HL-60/S4 (cell line): ENCODE data around the gene RUNX1.
"Not testable (repeated sequence)": the region's sequence is repeated elsewhere in the genome, so short reads cannot be mapped to it uniquely, and the experiment has no call there.

Experiments
- in situ Hi-C: fragments of 300-500 bp; cut with MboI; formaldehyde crosslinking; loops from 2 replicates; pipeline ENCODE4 v1.14.3; 2022; ENCODE audit warnings: low sequenced_read_pairs

RUNX1 gene

GRCh38 chr21:34818662-34819158 is 230.4 kb downstream of the RUNX1 start:
- in situ Hi-C loops, result no loop called here

DNA sequence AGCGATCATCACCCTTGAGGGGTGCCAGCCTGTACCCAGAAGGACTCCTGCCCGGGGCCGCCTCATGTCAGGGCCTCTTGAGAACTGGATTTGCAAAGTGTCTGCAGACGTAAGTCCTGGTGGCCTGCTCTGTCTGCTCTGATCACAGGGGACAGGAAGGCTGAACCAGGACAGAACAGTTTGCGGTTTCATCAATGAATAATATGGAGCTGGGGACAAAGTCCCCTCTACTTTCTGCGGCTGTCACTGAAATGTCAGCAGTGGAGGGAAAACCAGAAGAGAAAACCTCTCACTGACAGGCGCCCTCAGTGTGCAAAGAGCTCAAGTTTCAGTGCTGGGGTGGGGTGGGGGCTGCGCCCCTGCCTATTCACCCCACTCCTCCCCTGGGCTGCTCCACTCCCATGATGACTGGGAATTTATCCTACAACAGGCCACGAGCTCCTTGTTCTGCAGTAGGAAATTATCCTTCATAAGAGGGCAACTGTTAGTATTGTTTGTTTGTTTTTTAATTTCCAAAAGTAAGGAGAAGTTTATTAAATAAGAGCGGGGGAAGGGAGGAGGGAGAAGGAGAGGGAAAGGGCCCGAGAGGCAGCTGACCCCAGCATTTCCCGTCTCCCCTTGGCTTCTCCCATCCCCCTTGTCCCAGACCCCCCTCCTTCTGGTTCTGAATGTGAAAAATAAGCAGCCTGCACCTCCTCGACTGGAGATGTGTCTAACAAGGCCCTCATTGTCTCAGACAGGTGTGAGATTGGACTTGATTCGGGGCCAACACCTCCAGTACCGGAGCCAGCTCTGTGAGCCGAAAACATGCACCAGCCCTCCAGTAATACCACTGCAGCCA is 231.1 kb downstream of the RUNX1 start:
- in situ Hi-C loops, result no loop called here

- in situ Hi-C loops, result no loop called here
Measured at GRCh38 chr21:34815831-34816705, 233.0 kb downstream of the RUNX1 start.

GRCh38 chr21:34814529-34814951 is 234.6 kb downstream of the RUNX1 start:
- in situ Hi-C loops, result no loop called here

GRCh38 chr21:34813266-34813894 is 235.7 kb downstream of the RUNX1 start:
- in situ Hi-C loops, result no loop called here

- in situ Hi-C loops, result no loop called here
Measured at GRCh38 chr21:34812504-34813265, 236.4 kb downstream of the RUNX1 start.

DNA sequence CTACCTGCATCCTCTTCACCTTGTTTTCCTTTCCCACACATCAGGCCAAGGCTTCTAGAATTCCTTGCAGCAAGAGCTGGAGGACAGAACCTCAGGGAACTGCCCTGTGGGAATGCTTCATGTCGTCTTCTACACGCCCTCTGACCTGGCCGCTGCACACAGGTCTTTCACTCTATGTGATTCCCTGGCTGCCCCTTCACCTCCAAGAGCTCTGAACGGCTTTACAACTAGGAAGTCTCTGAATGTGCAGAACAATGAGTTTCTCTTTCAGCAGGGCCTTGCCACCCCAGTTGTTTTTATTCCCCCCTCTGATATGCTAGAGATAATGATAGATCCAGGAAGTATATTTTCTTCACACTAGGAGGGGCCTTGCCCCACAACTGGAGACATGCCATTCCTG is 237.7 kb downstream of the RUNX1 start:
- in situ Hi-C loops, result no loop called here

DNA sequence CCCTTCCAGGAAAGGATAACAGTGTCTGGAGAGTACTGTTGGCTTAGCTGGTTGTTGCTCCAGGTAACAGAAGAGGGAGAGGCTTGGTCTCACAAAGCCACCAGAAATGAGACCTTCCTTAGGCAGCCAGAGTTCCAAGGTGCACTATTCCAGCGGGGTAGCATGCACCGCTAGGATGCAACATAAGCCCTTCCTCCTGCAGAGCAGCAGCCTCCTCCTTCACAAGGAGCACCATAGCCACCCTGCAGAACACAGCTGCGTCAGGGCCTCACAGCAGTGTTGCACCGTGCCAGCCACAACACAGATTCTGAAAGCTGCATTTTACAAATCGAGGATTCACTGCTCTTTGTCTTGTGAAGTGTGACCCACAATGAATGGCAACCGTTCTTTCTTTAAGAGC is 238.3 kb downstream of the RUNX1 start:
- in situ Hi-C loops, result no loop called here

GRCh38 chr21:34809822-34810221 is 239.3 kb downstream of the RUNX1 start:
- in situ Hi-C loops, result no loop called here

DNA sequence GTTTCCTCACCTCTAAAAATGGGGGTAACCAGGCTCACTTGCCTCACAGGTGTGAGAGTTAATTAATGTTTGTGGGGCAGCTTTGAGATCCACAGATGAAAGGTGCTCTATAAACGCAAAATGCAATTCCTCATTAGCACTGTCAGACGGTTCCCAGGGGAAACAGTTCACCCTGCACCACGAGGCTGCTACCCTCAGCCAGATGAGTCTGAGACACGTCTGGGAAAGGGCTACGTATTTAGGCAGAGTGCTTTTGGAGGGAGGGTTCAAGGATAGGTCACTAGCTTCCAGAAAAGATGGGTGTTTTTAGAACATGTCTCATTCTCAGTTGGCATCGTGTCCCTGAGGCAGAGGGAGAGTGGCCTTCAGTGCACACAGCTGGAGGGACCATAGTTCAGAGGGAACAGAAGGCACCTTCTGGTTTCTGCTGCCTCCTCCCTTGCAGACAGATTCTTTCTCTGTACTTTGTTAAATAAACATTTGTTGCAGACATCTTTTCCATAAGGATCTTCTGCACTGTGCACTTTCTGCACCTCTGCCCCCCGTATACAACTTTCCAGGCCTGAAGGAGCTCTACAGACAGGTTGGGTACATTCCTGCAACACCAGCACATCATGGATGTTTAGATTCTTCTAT is 240.4 kb downstream of the RUNX1 start:
- in situ Hi-C loops, result no loop called here

DNA sequence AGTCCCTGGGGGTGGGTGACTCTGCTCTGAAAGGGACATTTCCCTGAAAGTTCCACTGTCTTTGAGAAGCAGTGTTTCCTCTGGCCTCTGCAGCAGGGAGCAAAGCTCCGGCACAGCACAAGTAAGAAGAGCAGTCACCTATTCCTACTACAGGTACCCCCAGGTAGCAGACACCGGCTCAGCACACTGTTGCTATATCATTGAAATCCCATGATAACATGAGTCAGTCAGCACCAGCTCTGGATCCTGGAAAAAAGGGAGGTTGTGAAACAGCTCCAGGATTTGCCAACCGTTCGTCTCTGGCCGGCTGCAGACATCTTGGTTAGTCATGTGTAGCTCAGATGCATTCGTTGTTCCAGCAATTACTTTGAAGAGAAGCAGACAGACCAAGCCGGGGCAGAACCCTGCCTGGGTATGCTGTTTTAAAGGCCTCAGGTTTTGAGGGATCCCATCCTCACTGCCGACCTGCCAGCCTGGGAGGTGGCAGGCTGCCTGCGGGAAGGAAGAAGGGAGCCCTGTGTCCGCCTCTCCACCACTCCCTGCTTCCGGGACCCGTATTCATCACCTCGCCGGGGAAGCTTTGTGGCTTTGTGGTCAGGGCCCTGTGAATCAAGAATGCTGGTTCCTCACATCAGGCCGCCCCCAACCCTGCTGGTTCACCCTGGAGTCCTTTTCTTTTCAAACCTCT is 241.1 kb downstream of the RUNX1 start:
- in situ Hi-C loops, result no loop called here

DNA sequence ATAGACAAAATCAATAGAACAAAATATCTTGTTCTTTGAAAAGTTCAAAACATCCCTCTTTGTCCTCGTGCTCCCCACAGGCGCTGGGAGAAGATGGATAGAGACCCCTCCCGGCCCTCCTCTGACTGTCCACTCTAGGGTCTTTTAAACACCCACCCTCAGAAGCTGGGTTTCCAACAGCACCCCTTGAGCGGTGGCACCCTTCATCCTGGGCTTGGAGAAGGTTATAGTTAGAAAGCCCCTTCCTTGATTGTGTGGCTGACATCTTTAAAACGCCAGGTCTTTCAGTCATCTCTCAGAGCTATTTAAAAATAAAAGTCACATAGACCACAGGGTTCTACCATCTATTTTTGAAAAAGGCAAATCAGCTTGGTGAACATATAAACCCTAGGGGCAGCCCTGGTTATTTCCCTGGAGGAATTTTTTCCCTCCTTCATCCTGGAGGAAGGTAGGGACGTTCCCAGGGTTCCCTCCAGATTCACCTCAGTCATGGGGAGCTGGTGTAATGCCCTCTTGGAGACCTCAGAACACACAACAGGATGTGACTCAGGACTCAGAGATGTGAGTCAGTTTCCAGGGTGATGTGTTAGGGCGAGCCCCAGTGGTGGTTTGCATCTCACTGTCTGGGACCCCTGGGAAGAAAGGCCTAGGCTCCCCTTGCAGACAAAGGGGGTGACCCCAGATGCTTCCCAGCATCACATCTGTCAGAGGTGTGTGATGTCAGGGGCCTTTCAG is 241.8 kb downstream of the RUNX1 start:
- in situ Hi-C loops, result no loop called here

DNA sequence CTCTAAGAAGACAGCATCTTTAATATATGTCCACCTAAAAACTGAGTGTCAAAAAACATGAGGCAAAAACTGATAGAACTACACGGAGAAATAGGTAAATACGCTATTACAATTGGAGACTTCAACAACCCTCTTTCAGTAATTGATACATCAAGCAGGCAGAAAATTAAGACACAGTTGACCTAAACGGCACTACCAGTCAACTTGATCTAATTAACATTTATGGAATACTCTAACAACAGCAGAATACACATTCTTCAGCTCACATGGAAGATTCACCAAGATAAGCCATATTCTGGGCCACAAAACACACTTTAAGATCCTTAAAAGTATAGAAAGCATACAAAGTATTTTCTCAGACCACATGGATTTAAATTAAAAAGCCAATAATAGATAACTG is 242.7 kb downstream of the RUNX1 start:
- in situ Hi-C loops, result no loop called here

DNA sequence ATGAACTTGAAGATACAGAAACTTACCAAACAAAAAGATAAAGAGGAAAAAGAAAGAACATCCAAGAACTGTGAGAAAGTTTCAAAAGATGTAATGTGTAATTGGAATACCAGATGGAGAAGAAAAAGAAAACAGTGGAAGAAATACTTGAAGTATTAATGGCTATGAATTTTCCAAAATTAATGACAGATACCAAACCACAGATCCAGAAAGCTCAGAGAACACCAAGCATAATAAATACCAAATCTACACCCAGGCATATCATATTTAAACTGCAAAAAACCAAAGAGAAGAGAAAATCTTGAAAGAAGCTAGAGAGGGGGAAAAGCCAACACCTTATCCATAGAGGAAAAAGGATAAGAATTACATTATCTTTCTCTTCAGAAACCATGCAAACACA is 243.9 kb downstream of the RUNX1 start:
- in situ Hi-C loops, result no loop called here

- in situ Hi-C loops, result not testable (repeated sequence)
Measured at GRCh38 chr21:34804584-34804983, 244.5 kb downstream of the RUNX1 start.

- in situ Hi-C loops, result no loop called here
Measured at GRCh38 chr21:34803782-34804370, 245.2 kb downstream of the RUNX1 start.

- in situ Hi-C loops, result no loop called here
Measured at GRCh38 chr21:34802180-34802899, 246.8 kb downstream of the RUNX1 start.
